CD4-positive, alpha-beta T cell treated with Interleukin-4 for 1 hour (primary cell): ENCODE data around the gene CENPP.

Source experiments
- DNase-seq, 2 donors: peaks; one replicate each; pipeline ENCODE4 v3.0.0-alpha.2; 2020 to 2022

Gene CENPP

DNA sequence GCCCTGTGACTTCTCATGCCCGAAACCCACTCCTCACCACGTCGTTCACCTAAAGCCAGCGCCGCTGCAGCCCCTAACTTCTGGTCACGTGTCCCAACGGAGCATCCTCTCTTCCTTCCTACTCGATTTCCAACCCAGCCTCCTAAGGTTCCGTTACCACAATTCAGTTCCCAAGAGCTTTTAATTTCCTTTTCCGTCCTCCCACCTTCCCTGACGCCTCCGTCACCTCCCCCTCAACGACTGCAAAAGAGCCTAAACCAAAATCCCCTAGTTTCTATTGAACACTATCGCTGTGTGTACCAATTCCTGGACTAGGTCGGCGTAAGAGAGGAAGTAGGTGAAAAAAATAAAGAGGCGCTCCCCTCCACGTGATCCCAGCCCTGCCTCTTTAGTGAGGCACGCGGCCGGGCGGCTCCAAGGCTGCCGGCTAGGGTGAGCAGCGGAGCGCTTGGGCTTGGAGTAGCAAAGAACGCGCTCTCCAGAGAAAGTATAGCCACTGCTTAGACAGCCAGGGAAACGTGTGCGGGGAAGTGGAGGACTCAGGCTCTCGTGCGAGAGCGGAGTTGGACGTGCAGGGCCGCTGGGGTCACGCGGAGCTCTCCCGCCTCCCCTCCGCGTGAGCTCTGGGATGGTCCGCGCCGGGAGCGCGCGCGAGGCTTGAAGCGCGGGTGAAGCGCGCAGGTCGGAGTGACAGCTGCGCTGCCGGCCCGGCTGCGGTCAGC lies at the start of gene CENPP, which contains the start of gene NOL8:
CENPP (plus strand) TSS at position 685 of the 722 bp plus-strand sequence.
NOL8 (minus strand) TSS at position 82 of the 722 bp plus-strand sequence. CDS start 1,189 bp downstream, outside the sequence.
- peak; percentile 85 to 89 for DNase-seq

GRCh38 chr9:92276331-92277032 lies 49.3 kb upstream of the CENPP start:
- peak in 1 of 2 donors; percentile 17 for DNase-seq

DNA sequence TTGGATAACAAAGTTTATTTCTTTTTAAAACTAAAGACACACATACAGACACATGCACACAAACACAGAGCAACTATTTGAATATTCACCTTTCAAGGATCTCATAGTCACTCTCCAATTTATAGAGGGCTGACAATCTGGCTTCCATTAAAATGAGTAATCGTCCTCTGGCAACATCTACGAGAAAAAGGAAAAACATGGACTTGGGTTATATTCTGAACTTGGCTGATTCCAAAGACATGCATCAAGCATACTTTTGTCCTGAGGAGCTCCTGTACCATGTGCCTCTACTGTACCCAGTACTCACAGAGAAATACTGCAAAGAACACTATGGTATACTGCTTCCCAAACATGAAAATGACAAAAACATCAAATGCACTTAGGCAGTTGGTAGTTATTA lies 47.6 kb upstream of the CENPP start:
- no peak for DNase-seq

- DNase-seq: no peak
These were observed 46.5 kb upstream of the CENPP start for GRCh38 chr9:92279302-92279701.

GRCh38 chr9:92289708-92290390 lies 35.9 kb upstream of the CENPP start:
- DNase-seq: no peak

DNA sequence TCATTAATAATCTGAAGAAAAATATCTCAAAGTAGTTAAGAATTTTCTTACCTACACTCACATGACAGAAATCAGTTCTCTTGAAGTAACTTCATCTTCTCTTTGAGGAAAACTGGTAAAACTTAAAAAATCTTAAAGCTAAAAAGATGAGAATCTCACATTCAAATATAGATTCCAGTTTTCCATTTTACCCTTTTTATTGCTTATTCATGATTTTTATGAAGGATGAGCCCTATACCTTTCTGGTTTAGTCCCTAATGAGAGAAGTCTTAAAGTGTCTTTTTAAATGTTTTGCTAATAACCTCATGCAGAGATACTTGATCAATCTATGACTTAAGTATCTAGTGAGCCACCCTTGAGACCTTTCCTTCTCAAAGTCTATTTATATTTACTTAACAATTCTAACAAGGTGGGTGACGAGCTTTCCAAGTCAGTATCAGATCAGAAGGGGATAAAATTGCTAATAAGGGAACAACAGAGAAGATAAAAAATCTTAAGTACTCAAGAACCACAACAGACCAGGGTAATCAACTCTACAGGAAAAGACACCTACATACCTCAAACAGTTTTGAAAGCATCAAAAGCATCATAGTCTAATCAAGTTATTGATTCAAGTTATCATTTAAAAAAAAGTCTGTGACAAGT lies 34.8 kb upstream of the CENPP start:
- no peak for DNase-seq

- DNase-seq: no peak
These were observed 34.2 kb upstream of the CENPP start for GRCh38 chr9:92291577-92291976.

DNA sequence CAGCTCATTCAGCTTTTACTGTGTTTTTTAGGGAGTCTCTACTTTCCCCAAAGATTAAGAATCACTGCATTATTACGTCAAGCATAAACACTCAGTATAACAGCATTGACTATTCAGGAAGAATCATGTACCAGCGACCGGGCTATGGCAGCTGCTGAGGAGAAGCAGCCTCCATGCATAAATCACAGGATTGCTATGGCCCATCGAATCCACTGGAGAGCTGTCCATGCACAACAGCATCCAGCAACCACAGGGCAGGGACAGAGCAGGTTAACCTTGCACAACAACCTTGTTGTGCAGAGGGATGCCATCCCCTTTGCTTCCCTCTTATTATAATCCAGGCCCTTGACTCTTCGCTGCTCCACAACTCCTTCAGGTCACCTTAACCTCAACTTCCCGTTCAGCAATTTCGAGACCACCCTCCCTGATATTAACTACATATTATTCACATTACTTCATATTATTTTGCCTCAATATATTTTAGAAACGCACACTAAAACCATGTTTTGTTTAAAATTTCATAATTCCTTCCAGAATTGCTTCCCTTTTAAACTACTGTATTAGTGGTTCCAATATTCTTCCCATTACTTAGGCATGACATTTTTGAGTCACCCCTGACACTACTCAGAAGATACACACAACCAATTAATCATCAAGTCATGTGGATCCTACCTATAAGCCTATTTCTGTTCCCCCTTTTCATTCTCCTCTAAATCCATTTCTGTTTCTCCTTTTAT lies 33.2 kb upstream of the CENPP start:
- DNase-seq: no peak

- no peak for DNase-seq
These were observed 32.7 kb upstream of the CENPP start for GRCh38 chr9:92293075-92293354.

- DNase-seq: peak; percentile 99 to 100
These were observed 32.1 kb upstream of the CENPP start, which contains the start of gene IARS1 for GRCh38 chr9:92293452-92294296. TSS of gene IARS1 (minus strand) at chr9:92293697. CDS start at chr9:92289419, 4,278 bp downstream.

GRCh38 chr9:92294297-92294676 lies 31.5 kb upstream of the CENPP start:
- DNase-seq: peak in 1 of 2 donors; percentile 7

DNA sequence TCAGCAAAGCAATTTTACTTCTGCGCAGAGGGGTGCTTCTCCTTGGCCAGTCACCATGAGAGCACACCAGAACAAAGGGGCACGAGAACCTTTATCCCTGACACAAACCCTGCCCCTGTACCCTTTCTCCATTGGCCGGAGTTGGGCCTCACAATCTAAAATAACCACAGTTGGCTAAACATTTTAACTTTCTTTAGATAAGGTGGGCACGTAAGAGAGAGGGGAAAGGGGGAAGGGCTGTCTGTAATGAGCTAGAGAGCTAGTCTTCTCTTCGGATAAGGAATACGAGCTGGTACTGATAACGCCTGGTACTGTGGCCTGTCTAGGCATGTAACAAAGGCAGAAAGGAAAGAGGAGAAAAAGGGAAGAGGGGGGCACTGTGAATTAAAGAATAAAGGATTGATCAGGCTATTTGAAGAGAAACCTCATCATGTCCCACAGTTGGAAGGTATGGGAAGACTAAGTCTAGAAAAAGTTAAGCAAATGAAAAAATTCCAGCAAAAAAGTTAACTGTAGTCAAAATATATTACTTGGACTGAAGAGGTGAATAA lies 30.4 kb upstream of the CENPP start:
- DNase-seq: no peak

DNA sequence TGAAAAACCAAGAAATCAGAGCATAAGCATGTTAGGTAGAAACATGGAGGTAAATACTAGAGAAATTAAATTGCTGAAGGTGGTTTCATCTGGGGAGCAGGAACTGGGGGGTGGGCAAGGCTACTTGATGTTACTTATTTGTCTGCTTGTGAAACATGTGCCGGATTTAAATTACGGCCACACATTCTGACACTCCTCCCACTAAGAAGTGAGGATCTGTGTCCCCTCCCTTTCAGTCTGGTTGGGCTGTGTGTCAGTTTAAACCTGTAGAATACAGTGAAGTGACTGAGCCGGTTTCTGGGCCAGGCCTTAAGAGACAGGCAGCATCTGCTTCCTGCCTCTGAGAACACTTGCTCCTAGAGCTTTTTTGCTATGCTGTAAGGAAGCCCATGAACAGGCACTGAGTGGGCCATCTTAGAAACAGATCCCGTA lies 29.9 kb upstream of the CENPP start:
- DNase-seq: no peak

DNA sequence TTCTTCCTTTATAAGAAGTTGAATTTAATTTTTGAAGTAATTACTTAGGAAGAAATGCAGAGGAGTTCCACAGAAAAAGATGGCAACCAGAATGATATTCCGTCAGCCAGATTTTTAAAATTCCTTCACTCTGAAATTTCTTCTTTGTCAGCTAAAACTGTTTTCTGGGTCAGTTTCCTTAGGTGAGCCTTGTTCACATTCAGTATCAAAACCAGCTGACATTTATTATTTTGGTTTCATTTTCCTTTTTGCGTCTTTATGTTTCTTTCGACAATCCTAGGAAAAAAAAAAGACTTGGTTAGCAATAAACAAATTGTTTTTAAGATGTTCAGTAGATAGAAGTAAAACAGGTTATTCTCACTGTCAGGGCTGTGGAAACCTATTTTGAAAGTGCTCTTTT lies 28.1 kb upstream of the CENPP start:
- peak in 1 of 2 donors; percentile 44 for DNase-seq

- DNase-seq: no peak
These were observed 27.7 kb upstream of the CENPP start for GRCh38 chr9:92298036-92298435.

DNA sequence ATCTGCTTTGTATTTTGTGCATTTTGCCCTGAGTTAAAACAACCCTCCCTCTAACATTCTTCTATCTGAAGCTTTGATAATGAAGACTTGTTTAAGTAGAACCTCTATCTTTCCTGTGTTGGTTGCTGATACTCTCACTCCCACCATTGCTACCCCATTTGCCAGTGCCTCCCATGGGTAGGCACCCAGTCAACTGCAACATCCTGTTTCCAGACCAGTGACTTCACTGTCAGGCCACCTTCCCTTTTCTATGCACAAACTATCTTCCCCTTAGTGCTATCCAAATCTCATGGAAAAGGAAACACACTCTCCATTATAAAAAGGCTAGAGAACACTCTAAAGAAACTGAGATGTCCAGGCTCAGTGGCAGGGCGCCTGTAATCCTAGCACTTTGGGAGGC lies 26.6 kb upstream of the CENPP start:
- DNase-seq: no peak

GRCh38 chr9:92300936-92301335 lies 24.8 kb upstream of the CENPP start:
- DNase-seq: no peak

GRCh38 chr9:92308893-92309292 lies 16.9 kb upstream of the CENPP start:
- no peak for DNase-seq

DNA sequence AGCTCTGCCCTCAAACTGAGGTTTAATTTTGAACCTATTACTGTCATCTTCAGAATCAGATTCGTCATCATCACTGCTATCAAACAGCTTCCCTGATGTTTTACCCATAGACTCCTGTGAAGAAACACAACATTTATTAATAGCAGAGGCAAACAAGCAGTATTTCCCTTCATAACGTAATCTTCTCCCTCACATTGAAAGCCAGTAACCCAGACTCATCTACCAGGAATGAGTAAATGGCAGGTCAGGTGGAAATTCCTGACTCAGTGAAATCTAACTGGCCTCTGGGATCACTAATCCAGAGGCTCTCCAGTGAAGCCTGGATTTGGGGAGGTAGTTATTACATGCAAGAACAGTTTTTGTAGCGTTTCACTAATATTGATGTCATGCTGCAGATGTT lies 15.2 kb upstream of the CENPP start:
- DNase-seq: no peak

GRCh38 chr9:92312887-92313623 lies 12.7 kb upstream of the CENPP start:
- DNase-seq: no peak

- DNase-seq: no peak
These were observed 12.1 kb upstream of the CENPP start for GRCh38 chr9:92313624-92314012.
